C4-2B (cell line): ENCODE data around the gene OGFOD1.

Experiments
- ZFX ChIP-seq: fragments of 450-650 bp; IDR thresholded peaks from 2 replicates; pipeline ENCODE4 v1.6.1; 2017
- TF ChIP-seq, protein P1 (sequence below): fragments of 450-650 bp; conservative IDR thresholded peaks from 2 replicates; pipeline ENCODE4 v1.5.1; 2017; ENCODE audit warnings: mild to moderate bottlenecking

DNA sequence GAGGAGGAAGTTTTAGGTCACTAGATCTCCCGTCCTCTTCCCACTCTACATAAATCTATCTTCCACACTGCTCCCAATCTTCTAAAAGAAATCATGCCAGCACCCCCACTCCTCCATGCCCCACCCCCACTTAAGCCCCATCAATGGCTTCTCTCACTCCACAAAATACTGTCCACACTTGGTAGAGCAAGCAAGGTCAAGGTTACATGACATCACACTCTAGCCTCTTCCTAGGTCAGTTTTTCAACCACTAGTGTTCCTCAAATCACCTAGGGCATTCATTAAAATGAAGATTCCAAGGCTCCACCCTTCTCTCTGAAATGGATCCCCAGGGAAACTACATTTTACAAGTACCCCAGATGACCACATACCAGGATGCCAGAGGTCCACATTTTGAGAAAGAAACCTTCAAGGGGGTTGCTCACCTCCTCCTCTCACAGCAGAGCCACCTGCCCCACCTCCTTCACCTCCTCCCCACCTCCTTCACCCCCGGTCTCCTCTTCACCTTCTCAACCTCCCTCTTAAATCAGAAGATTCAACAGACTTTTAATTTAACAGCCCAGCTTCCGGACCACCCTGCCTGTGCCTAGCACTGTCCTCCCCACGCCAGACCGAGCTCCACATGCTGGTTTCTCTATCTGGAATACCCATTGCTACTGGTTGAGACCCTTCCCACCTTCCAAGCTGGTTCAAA, 29.2 kb upstream of the OGFOD1 start:
- TF ChIP-seq, protein P1, sequence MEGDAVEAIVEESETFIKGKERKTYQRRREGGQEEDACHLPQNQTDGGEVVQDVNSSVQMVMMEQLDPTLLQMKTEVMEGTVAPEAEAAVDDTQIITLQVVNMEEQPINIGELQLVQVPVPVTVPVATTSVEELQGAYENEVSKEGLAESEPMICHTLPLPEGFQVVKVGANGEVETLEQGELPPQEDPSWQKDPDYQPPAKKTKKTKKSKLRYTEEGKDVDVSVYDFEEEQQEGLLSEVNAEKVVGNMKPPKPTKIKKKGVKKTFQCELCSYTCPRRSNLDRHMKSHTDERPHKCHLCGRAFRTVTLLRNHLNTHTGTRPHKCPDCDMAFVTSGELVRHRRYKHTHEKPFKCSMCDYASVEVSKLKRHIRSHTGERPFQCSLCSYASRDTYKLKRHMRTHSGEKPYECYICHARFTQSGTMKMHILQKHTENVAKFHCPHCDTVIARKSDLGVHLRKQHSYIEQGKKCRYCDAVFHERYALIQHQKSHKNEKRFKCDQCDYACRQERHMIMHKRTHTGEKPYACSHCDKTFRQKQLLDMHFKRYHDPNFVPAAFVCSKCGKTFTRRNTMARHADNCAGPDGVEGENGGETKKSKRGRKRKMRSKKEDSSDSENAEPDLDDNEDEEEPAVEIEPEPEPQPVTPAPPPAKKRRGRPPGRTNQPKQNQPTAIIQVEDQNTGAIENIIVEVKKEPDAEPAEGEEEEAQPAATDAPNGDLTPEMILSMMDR = no peak
- no peak for TF ChIP-seq ZFX
